MG63 (cell line): Measurements from ENCODE around the gene BAHD1. TPM values are rescaled to one million over a fixed set of nuclear protein-coding genes. Genes with fewer than 3 reads are reported as not detected.

Source experiments
- DNase-seq: peaks from one replicate; pipeline ENCODE4 v3.0.0-alpha.2; 2020
- H3K27me3 ChIP-seq: fragments of 250-450 bp; sonication (Bioruptor Pico); 2 replicates; pipeline ENCODE4 v1.5.1; 2020; ENCODE audit warnings: mild to moderate bottlenecking, moderate library complexity
- H3K36me3 ChIP-seq: fragments of 250-450 bp; sonication (Bioruptor Pico); 2 replicates; pipeline ENCODE4 v1.5.1; 2020; ENCODE audit warnings: mild to moderate bottlenecking, moderate library complexity
- H3K4me3 ChIP-seq: fragments of 250-450 bp; sonication (Bioruptor Pico); 2 replicates; pipeline ENCODE4 v1.5.1; 2020; ENCODE audit warnings: mild to moderate bottlenecking, moderate library complexity
- H3K9me3 ChIP-seq: fragments of 250-450 bp; sonication (Bioruptor Pico); 2 replicates; pipeline ENCODE4 v1.5.1; 2020; ENCODE audit warnings: mild to moderate bottlenecking, moderate library complexity
- total RNA-seq: library from RNA; depleted of rRNA; stranded (reverse); fragments of >200 nt; shearing (Covaris generic); gene quantifications from 2 replicates; pipeline ENCODE4 v1.2.3, GENCODE V29; 2014; ENCODE audit warnings: low replicate concordance; rRNA removed

The BAHD1 gene
- total RNA-seq, 1 experiment from 2014 or later, result 8.2 TPM

DNA sequence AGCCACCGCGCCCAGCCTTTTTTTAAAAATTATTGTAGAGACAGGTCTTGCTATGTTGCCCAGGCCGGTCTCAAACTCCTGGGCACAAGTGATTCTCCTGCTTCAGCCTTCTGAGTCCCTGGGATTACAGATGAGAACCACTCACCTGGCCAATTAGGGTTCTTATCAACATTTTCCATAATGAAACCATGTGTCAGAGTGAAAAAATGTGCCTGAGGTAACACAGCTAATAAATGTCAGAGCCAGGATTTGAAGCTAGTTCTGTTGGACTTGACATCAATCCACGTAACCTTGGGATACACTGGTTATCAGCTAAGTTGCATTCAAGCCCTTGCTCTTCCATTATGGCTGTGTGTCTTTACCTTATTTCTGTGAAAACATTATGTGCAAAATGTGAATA lies 59.2 kb downstream of the BAHD1 start:
- H3K36me3 ChIP-seq, result no peaks in the 10 kb centered on the region
- no peaks in the 10 kb centered on the region for H3K27me3 ChIP-seq
- DNase-seq, result no peak
- no peak overlapping the region for H3K4me3 ChIP-seq
- H3K9me3 ChIP-seq, result no peaks in the 10 kb centered on the region

GRCh38 chr15:40500568-40501330 lies 60.0 kb downstream of the BAHD1 start:
- no peaks in the 10 kb centered on the region for H3K27me3 ChIP-seq
- DNase-seq, result no peak

DNA sequence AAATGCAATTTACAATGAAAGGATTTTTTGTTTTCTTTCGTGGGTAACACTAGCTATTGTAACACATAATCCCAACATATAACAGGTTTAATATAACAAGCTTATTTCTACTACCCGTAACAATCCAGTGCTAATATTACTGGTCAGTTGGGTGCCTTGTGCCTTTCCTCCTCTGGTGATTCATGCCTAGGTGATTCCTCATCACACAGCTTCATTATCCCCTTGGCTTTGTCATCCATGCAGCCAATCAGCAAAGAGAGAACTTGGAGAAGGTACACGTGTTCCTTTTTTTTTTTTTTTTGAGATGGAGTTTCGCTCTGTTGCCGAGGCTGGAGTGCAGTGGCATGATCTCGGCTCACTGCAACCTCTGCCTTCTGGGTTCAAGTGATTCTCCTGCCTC lies 60.7 kb downstream of the BAHD1 start:
- no peak for DNase-seq

More at GRCh38 chr15:40500568-40501330, 60.0 kb downstream of the BAHD1 start:
- Histone ChIP-seq H3K36me3 (no peaks in the 10 kb centered on the region), H3K9me3 (no peaks in the 10 kb centered on the region), H3K4me3 (no peak overlapping the region)

GRCh38 chr15:40506964-40507571 lies 66.3 kb downstream of the BAHD1 start:
- Histone ChIP-seq H3K36me3 (no peaks in the 10 kb centered on the region), H3K27me3 (no peaks in the 10 kb centered on the region), H3K4me3 (no peak overlapping the region), H3K9me3 (no peaks in the 10 kb centered on the region)
- DNase-seq, result peak; percentile 74

More for the DNA sequence above, 60.7 kb downstream of the BAHD1 start:
- Histone ChIP-seq H3K27me3 (no peaks in the 10 kb centered on the region), H3K9me3 (no peaks in the 10 kb centered on the region), H3K36me3 (no peaks in the 10 kb centered on the region), H3K4me3 (no peak overlapping the region)

DNA sequence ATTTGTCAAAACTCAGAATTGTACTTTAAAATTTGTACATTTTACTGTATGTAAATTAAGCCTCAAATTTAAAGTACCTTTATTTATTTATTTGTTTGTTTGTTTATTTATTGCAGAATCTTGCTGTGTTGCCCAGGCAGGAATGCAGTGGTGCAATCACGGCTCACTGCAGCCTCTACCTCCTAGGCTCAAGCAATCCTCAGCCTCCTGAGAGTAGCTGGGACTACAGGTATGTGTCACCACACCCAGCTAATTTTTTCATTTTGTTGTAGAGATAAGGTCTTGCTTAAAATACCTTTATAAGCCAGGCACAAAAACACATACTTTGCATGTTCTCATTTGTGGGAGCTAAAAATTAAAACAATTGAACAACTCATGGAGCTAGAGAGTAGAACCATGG lies 67.5 kb downstream of the BAHD1 start:
- DNase-seq, result no peak
- no peaks in the 10 kb centered on the region for H3K36me3 ChIP-seq
- H3K9me3 ChIP-seq, result no peaks in the 10 kb centered on the region
- no peaks in the 10 kb centered on the region for H3K27me3 ChIP-seq
- H3K4me3 ChIP-seq, result no peak overlapping the region

DNA sequence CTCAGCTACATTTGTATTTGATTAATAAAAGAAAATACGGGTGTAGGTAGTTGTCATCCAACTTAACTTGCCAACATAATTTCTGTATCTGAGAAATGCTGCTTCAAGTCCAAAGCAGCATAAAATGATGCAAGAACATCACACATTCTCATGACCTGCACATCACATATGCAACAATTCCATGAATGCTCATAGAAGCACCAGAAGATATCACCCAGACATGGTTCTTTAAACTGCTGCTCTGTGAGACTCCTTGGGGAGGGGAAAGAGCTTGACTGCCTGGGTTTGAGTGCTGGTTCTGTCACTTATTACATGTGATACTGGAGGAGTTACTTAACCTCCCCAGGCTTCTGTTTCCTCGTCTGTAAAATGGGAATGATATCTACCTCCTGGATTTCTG lies 69.4 kb downstream of the BAHD1 start:
- H3K36me3 ChIP-seq, result no peaks in the 10 kb centered on the region
- H3K4me3 ChIP-seq, result no peak overlapping the region
- DNase-seq, result no peak
- H3K9me3 ChIP-seq, result no peaks in the 10 kb centered on the region
- no peaks in the 10 kb centered on the region for H3K27me3 ChIP-seq

DNA sequence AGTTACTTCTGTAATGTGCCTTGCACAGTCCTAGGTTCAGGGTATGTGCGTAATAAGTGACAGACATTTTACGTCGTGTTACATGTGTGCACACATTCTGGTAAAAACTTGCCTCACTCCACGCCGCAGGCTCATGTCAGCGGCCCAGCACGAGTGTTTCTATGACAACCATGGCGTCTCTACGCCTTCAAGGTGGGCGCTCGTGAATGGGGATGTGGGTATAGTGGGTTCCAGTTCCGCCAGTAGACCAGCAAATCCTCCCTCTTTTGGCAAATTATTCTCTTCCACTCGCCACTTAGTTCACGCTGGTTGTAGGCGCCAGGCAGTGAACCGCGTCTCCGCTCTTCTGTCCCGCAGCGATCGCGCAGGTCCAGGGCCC lies 70.3 kb downstream of the BAHD1 start:
- DNase-seq, result no peak
- peak overlapping the region; percentile 33 for H3K4me3 ChIP-seq

DNA sequence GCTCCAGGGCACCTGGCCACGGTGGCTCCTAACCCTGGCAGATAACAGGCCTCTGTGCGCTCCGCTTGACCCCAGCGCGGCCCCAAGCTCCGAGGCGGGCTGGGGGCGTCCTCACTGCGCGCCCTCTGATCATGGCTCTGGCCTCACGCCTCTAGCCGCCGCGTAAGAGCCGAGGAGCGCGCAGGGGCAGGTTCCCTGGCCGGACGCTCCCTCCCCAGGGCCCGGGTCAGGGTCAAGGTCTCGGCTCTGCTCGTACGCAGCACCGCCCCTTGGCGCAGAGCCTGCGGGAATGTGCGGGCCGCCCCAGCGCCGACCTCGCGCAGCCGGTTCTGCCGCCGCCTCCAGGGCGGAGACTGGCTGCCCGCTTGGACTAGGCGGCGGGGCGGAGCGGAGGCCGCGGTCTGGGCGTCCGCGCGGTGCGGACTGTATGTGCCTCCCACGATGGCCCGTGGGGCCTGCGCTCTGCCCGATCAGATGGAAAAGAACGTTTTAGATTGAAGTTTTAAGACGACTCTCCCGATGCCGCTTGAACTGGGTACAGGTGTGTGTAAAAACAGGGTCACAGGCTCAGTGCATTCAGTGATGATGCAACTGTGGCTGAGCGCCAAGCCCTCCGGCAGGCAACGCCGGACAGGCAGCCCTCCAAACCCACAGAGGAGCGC lies 70.8 kb downstream of the BAHD1 start:
- Histone ChIP-seq H3K27me3 (no peaks in the 10 kb centered on the region), H3K9me3 (no peaks in the 10 kb centered on the region), H3K4me3 (peak overlapping the region; percentile 33), H3K36me3 (no peaks in the 10 kb centered on the region)
- peak; percentile 73 for DNase-seq

More for the DNA sequence above, 70.3 kb downstream of the BAHD1 start:
- Histone ChIP-seq H3K9me3 (no peaks in the 10 kb centered on the region), H3K27me3 (no peaks in the 10 kb centered on the region), H3K36me3 (no peaks in the 10 kb centered on the region)

GRCh38 chr15:40512440-40512839 lies 71.7 kb downstream of the BAHD1 start:
- DNase-seq, result no peak
- Histone ChIP-seq H3K36me3 (no peaks in the 10 kb centered on the region), H3K27me3 (no peaks in the 10 kb centered on the region), H3K9me3 (no peaks in the 10 kb centered on the region), H3K4me3 (no peak overlapping the region)

DNA sequence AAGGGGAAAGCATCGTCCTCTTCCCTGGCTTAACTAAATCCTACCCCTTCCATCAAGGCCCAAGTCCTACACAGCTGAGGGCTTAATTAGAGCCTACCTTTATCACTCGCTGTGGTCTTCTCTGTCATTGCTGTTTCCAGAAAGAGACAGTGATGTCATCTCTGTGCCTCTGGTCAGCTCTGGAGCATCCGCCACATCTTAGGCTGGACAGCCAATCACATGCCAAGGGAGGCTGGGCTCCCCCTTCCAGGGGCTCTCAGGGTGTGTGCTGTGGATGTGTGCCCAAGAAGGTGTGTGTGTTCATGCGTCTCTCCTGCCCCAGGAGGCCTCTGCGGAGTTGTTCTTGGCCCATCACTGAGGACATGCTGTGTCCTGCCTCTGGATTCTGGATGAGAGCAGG lies 72.9 kb downstream of the BAHD1 start:
- Histone ChIP-seq H3K9me3 (no peaks in the 10 kb centered on the region), H3K36me3 (no peaks in the 10 kb centered on the region), H3K27me3 (no peaks in the 10 kb centered on the region), H3K4me3 (no peak overlapping the region)
- DNase-seq, result no peak

- Histone ChIP-seq H3K36me3 (no peaks in the 10 kb centered on the region), H3K4me3 (no peak overlapping the region), H3K9me3 (no peaks in the 10 kb centered on the region), H3K27me3 (no peaks in the 10 kb centered on the region)
- DNase-seq, result no peak
Measured at GRCh38 chr15:40516322-40516721, 75.6 kb downstream of the BAHD1 start.

Other genes with a start within 250 kb of the BAHD1 start
- gene PAK6, start 201.9 kb upstream of the BAHD1 start, total RNA-seq, result 3.9 TPM in 1 of 2 replicates, not detected in the other
- gene ANKRD63, start 157.9 kb upstream of the BAHD1 start, total RNA-seq, result not detected in 2 replicates
- gene PLCB2, start 133.0 kb upstream of the BAHD1 start, total RNA-seq, result not detected in 2 replicates
- 8.9 and 9.6 TPM in 2 replicates for gene INAFM2, start 117.3 kb upstream of the BAHD1 start, total RNA-seq
- 4.0 and 8.2 TPM in 2 replicates for gene CCDC9B, start 100.0 kb upstream of the BAHD1 start, total RNA-seq
- gene PHGR1, start 89.9 kb upstream of the BAHD1 start, total RNA-seq, result not detected in 2 replicates
- 0.37 and 0.43 TPM in 2 replicates for gene DISP2, start 82.7 kb upstream of the BAHD1 start, total RNA-seq
- 72.1 and 101 TPM in 2 replicates for gene KNSTRN, start 58.2 kb upstream of the BAHD1 start, total RNA-seq
- 25.6 and 43.7 TPM in 2 replicates for gene IVD, start 35.2 kb upstream of the BAHD1 start, total RNA-seq
- gene CHST14, start 30.0 kb downstream of the BAHD1 start, total RNA-seq, result 12.4 and 12.5 TPM in 2 replicates
- 9.3 and 59.4 TPM in 2 replicates for gene CCDC32, start 124.1 kb downstream of the BAHD1 start, total RNA-seq
- gene RPUSD2, start 128.3 kb downstream of the BAHD1 start, total RNA-seq, result 11.9 and 12.6 TPM in 2 replicates
- 16.1 and 1,870 TPM in 2 replicates for gene KNL1, start 153.3 kb downstream of the BAHD1 start, total RNA-seq